Keratinocyte (primary cell): ENCODE measurements around the gene MGP.

Source experiments
- EZH2 ChIP-seq: IDR thresholded peaks from one replicate; pipeline ENCODE4 v1.6.1; 2012; ENCODE audit warnings: inconsistent platforms, mild to moderate bottlenecking, low read length, moderate library complexity
- TF ChIP-seq, protein P1 (sequence below), 3 experiments: IDR thresholded peaks in 1 of 3; conservative IDR thresholded peaks in 1 of 3; optimal IDR thresholded peaks in 1 of 3; 2 replicates in 2 of 3; 3 replicates in 1 of 3; pipeline versions ENCODE3 to v1.5.1; 2011; ENCODE audit warnings: low read length in 3 of 3, mild to moderate bottlenecking in 3 of 3, moderate library complexity in 2 of 3, control low read depth in 1 of 3, inconsistent platforms in 1 of 3; ENCODE audit not compliant: insufficient read depth in 2 of 3; ENCODE audit errors: extremely low read depth in 1 of 3

DNA sequence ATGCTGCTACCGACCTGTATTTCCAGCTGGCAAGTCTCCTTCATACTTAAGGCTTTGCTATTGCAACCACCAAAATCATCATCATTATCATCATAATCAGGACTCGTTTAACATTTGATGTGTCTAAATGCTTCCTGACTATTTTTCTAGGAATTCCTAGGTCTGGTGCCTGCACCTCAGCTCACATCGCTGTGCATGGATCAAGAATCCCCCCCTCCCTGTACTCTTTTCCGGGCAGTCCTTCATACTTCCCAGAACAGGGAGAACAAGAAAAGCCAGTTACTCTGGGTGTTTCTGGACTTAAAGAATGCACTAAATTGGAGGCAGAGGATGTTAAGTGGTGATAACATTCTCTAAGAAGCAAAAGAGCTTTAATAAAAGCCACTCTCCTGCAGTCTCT lies 43.3 kb upstream of the MGP start:
- TF ChIP-seq EZH2, result no peak
- TF ChIP-seq, protein P1, sequence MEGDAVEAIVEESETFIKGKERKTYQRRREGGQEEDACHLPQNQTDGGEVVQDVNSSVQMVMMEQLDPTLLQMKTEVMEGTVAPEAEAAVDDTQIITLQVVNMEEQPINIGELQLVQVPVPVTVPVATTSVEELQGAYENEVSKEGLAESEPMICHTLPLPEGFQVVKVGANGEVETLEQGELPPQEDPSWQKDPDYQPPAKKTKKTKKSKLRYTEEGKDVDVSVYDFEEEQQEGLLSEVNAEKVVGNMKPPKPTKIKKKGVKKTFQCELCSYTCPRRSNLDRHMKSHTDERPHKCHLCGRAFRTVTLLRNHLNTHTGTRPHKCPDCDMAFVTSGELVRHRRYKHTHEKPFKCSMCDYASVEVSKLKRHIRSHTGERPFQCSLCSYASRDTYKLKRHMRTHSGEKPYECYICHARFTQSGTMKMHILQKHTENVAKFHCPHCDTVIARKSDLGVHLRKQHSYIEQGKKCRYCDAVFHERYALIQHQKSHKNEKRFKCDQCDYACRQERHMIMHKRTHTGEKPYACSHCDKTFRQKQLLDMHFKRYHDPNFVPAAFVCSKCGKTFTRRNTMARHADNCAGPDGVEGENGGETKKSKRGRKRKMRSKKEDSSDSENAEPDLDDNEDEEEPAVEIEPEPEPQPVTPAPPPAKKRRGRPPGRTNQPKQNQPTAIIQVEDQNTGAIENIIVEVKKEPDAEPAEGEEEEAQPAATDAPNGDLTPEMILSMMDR (optimal IDR thresholded peaks at IDR 0.05 in 1 of 3, IDR thresholded peaks at IDR 0.05 in 1 of 3, conservative IDR thresholded peaks at IDR 0.05 in 1 of 3; ENCODE audit: extremely low read depth in 1 of 3, insufficient read depth in 2 of 3, low read length in 3 of 3), result no peak
